Medulla oblongata (tissue), 1 donor: ENCODE results near the gene SLC19A2.
"Not testable (repeated sequence)": the region's sequence is repeated elsewhere in the genome, so short reads cannot be mapped to it uniquely, and the experiment has no call there.

Experiments
- DNase-seq: peaks from one replicate; pipeline ENCODE4 v3.0.0-alpha.2; 2015; ENCODE audit errors: extremely low spot score

SLC19A2 gene, protein sequence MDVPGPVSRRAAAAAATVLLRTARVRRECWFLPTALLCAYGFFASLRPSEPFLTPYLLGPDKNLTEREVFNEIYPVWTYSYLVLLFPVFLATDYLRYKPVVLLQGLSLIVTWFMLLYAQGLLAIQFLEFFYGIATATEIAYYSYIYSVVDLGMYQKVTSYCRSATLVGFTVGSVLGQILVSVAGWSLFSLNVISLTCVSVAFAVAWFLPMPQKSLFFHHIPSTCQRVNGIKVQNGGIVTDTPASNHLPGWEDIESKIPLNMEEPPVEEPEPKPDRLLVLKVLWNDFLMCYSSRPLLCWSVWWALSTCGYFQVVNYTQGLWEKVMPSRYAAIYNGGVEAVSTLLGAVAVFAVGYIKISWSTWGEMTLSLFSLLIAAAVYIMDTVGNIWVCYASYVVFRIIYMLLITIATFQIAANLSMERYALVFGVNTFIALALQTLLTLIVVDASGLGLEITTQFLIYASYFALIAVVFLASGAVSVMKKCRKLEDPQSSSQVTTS

DNA sequence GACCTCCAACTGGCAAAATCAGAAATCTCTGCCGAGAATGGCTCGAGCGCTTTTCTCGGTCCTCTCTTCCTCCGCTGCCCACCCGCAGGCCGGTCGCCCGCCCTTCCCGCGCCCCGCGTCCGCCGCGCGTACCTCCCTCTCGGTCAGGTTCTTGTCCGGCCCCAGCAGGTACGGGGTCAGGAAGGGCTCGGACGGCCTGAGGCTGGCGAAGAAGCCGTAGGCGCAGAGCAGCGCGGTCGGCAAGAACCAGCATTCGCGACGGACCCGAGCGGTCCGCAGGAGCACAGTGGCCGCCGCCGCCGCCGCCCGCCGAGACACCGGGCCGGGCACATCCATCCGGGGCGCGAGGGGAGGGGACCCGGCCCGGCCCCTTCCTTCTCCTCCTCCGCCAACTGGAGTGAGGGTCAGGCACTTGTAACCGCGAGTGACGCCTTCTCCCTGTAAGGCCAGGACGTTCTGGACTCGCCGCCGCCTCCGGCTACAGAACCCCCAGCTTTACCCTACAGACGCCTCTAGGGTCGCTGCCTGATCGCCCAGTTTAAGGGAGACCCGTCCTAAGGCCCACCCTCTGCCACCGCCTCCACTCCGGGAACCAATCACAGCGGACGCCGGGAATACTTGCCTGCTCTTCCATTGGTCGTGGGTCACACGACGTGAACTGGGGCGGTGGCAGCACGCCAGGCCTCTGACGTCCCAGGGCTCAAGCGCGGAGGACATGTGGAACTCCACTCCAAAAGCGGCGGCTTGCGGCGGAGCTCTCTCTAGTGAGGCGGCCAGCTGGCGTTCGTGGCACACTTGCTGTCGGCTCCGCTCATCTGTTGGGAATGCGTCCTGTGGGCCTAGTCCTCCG, at the start of gene SLC19A2:
SLC19A2 (minus strand) TSS at position 514 of the 850 bp plus-strand sequence; CDS start at position 336, 178 bp downstream.
- peak; percentile 100 for DNase-seq

- no peak for DNase-seq
Measured at GRCh38 chr1:169534653-169535052, 48.9 kb upstream of the SLC19A2 start.

GRCh38 chr1:169533528-169534190, 47.9 kb upstream of the SLC19A2 start:
- DNase-seq = not testable (repeated sequence)

DNA sequence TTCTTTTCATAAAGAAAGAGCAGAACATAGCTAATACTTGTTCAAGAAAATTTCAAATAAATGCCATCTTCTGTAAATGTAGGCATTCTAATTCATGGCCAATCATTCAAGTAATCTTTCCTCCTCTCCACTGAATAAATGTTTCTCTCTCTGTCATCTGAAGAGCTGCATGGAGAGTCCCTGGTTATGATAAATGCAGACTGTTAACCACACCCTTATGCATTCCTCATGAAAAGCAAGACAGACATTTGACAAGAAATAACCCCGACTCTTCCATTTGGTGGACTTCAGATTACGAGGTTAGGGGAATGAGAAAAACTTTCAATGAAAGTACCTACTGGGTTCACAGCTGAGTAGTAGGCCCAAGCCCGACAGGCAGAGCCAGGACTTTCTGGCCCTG, 44.7 kb upstream of the SLC19A2 start:
- DNase-seq = no peak

DNA sequence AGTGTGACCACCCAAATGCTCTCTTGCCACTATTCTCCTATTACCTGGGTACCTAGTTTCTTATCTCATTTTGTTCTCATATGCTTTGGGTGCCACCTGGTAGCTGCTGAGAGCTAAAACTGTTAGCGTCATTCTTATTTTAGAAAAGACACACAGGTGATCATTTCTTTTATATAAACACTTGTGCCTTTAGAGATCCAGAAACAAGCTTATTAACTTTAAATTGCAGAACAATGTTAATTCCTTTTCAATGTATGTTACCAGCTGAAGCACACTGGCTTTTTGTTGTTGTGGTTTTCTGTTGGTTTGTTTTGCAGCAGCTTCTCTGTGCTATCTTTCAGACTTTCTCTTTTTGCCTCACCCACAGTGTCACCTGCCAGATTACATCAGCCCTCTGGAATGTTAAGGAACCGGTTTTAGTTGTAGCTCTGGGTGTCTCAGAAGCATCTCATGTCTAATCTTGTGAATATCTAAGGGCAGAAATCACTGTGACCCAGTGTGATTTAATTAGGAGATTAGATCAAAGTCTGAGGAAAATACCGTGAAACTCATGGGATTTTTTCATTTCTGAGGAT, 43.4 kb upstream of the SLC19A2 start:
- no peak for DNase-seq

- no peak for DNase-seq
Measured at GRCh38 chr1:169528215-169529067, 42.7 kb upstream of the SLC19A2 start.

DNA sequence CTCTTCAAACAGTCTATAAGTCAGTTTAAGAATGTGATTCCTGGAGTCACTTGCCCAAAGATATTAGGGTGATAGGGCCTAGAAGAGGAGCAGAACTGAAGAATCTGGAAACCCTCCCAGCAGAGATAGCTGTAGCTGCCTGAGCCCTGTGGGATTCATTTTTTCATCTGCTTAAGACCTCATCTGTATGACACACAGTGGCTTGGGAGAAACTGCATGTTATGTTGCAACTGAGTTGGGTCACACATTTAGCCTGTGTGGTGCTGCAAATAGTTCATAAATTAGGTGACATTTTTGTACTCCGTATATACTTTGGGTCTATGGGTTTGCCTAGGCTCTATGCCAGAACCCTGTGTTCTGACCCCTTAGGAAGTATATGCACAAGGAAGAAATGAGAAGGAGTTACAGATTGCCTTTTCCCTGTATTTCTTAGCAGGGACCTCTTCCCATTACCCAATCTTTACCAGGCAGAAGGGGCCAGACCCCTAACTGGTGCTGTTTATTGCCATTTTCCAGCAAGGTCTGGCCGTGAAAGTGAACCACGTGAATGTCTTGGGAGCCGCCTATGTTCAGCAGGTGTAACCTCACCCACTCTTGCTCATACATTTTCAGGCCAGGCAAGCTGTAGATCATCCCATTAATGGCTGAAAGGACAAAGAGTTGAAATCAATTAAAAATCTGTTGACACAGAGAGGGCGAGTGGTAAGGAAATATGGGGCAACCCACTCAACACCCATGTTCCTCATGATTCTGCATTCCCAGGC, 41.9 kb upstream of the SLC19A2 start:
- DNase-seq = no peak

- no peak for DNase-seq
Measured at GRCh38 chr1:169527001-169527400, 41.3 kb upstream of the SLC19A2 start.

DNA sequence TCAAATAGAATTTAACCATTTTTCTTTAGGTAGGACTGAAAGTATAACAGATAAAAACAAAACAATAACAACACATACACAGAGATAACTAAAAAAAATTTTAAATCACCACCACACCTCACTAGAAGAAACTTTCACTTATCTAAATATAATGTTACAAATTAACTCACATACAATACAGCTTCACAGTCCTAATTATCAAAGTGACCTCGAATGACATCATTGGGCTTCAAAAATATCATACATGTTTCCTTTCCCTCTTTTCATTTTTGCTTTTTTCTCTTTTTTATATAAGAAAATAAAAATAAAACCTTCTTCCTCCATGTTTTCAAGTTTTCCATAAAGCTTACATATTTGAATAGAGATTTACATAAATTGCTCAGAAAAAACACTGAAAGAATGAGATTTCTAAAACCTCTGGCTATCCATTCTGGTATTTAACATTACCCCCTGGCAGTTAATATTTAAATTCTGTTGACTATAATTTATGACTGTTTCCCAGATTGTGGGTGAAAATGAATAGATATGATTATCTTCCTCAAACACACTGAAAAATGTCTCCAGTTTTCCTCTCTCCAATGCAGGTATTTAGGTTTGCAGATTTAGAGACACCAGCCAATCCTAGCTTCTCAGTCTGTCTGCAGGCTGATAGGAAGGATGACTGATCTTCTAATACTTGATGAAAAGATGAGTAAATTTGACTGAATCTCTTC, 40.5 kb upstream of the SLC19A2 start:
- DNase-seq = no peak

- no peak for DNase-seq
Measured at GRCh38 chr1:169525391-169525790, 39.6 kb upstream of the SLC19A2 start.

GRCh38 chr1:169523904-169524303, 38.2 kb upstream of the SLC19A2 start:
- no peak for DNase-seq

DNA sequence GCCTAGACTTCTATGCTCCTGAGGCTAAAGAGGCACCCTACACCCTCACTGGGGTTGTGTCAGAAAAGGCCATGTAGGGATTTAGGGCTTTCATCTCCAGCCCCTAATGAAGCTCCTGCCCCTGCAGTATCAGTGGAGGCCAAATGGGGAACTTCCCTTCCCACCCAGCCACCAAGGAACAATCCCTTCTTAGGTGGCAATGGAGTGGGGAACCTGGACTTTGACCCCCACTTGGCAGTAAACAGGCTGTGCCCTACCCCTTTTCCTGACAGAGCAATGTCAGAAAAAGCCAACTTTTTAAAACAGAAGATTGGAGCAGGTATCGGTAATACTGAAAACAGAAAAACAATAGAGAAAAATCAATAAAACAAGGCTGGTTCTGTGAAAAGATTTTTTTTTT, 35.5 kb upstream of the SLC19A2 start:
- no peak for DNase-seq

DNA sequence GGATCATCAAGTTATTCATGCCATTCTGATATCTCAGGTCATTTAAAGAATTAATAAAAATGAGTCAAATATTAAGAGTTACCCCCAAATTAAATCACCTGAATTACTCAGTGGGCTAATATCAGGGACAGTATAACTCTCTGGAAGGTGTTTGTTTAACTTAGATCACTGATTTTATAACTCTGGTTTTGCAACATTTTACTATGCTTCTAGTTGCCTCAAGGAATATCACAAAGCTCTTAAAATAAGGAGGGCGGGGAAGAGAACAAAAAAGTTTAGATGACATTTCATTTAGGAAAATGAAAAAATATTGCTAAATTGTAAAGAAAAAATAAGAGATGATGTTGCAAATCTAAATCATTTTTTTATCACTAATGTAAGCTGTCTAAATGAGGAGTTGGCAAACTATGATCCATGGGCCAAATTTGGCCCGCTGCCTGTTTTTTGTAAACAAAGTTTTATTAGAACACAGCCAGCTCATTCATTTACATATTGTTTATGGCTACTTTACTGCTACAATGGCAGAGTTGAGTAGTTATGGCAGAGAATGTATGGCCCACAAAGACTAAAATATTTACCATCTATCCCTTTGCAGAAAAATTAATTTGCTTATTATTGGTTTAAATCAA, 31.9 kb upstream of the SLC19A2 start:
- DNase-seq = no peak

- no peak for DNase-seq
Measured at GRCh38 chr1:169515641-169516040, 29.9 kb upstream of the SLC19A2 start.

- no peak for DNase-seq
Measured at GRCh38 chr1:169514566-169515270, 29.0 kb upstream of the SLC19A2 start.

- peak; percentile 60 for DNase-seq
Measured at GRCh38 chr1:169513208-169513607, 27.5 kb upstream of the SLC19A2 start.

DNA sequence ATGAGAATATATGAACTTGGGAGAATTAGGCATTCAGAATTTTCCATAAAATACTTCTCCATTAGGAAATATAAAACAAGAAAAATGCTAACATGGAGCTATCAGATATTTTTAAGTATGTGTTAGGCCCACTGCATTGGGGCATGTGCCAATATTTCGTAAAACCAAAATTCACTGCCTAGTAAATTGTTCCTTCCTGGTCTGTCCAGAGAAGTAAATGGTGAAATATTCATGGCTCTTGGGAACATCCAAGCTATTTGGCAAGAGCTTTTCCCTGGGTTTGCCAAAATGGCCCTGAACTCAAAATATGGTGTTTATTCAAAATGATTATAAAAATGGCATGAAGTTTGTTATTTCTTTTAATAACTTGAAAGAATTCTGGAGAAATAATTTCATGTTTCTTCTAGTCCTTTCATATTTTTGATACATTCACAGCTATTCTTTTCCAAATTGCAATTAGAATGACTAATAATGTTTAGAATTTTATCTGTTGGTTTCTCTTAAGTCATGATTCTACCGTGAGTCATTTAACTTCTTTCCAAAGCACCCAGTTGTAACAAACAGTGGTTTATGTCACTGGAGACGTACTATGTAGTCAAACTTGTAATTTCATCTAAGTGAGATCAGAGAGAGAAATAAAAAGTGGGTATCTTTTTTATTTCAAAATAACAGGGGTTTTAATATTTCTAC, 25.7 kb upstream of the SLC19A2 start:
- no peak for DNase-seq

DNA sequence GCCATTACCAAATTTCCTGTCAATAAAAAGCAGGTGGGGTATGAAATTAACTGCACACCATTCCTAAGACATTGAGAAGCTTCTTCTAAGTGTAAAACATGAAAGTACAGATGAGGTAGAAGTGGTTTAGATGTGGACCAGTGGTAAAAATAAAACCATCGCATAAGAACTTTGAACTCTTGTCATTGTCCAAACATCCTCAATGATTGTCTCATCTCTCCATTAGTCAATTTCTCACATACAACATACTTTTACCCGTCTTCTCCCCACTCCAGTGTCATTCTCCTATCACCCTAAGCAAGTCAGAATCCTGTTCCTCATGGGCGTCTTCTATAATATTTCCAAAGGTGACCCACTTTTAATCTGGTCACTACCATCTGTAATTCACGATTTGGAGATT, 24.3 kb upstream of the SLC19A2 start:
- no peak for DNase-seq
